GM19043 (cell line): ENCODE data around the gene SMYD3.
"Not testable (repeated sequence)": the region's sequence is repeated elsewhere in the genome, so short reads cannot be mapped to it uniquely, and the experiment has no call there.

ENCODE experiments used
- ATAC-seq: cut with Tn5 transposase; IDR thresholded peaks from one replicate; pipeline ENCODE4 v1.9.1; 2021; ENCODE audit warnings: low read depth; ENCODE audit not compliant: unreplicated experiment

SMYD3 gene

GRCh38 chr1:245717611-245718010 lies 789.5 kb downstream of the SMYD3 start:
- ATAC-seq: no peak

GRCh38 chr1:245716561-245716960 lies 790.5 kb downstream of the SMYD3 start:
- ATAC-seq: no peak

GRCh38 chr1:245715970-245716369 lies 791.1 kb downstream of the SMYD3 start:
- no peak for ATAC-seq

- ATAC-seq: no peak
Observed at GRCh38 chr1:245715291-245715701, 791.8 kb downstream of the SMYD3 start.

GRCh38 chr1:245714027-245714426 lies 793.1 kb downstream of the SMYD3 start:
- not testable (repeated sequence) for ATAC-seq

- ATAC-seq: no peak
Observed at GRCh38 chr1:245710961-245711903, 795.8 kb downstream of the SMYD3 start.

- no peak for ATAC-seq
Observed at GRCh38 chr1:245707941-245708340, 799.1 kb downstream of the SMYD3 start.

- ATAC-seq: no peak
Observed at GRCh38 chr1:245704765-245705164, 802.3 kb downstream of the SMYD3 start.

GRCh38 chr1:245704341-245704740 lies 802.7 kb downstream of the SMYD3 start:
- no peak for ATAC-seq

- ATAC-seq: no peak
Observed at GRCh38 chr1:245702346-245702745, 804.7 kb downstream of the SMYD3 start.

GRCh38 chr1:245701631-245702030 lies 805.4 kb downstream of the SMYD3 start:
- ATAC-seq: no peak

- no peak for ATAC-seq
Observed at GRCh38 chr1:245700631-245701030, 806.4 kb downstream of the SMYD3 start.
